Prostate gland (tissue), 2 donors: Measurements from ENCODE around the gene ARL8B. TPM values are rescaled to one million over a fixed set of nuclear protein-coding genes. Genes with fewer than 3 reads are reported as not detected.
"Not testable (repeated sequence)": the region's sequence is repeated elsewhere in the genome, so short reads cannot be mapped to it uniquely, and the experiment has no call there.

Experiments
- DNase-seq: peaks from one replicate; pipeline ENCODE4 v3.0.0-alpha.2; 2019; ENCODE audit warnings: low spot score
- H3K27ac ChIP-seq, 2 donors: fragments of 200-600 bp; sonication (generic); 2 replicates each; pipeline ENCODE4 v1.5.1; 2017 to 2019
- H3K27me3 ChIP-seq: fragments of 200-600 bp; sonication (generic); replicated peaks from 2 replicates; pipeline ENCODE4 v1.5.1; 2019; ENCODE audit not compliant: insufficient read depth
- H3K36me3 ChIP-seq, 2 donors: fragments of 200-600 bp; sonication (generic); 1 replicate in 1 of 2; 2 replicates in 1 of 2; pipeline versions ENCODE4 v1.5.1 to v1.8.1; 2017 to 2019
- H3K4me1 ChIP-seq: fragments of 200-600 bp; sonication (generic); replicated peaks from 2 replicates; pipeline ENCODE4 v1.5.1; 2019
- H3K4me3 ChIP-seq, 2 donors: fragments of 200-600 bp; sonication (generic); 2 replicates each; pipeline ENCODE4 v1.5.1; 2017 to 2019
- H3K9me3 ChIP-seq: fragments of 200-600 bp; sonication (generic); 2 replicates; pipeline ENCODE4 v1.5.1; 2017
- POLR2A ChIP-seq: fragments of 450-650 bp; IDR thresholded peaks from one replicate; pipeline ENCODE4 v1.6.1; 2016; ENCODE audit warnings: antibody characterized with exemption, mild to moderate bottlenecking
- POLR2AphosphoS5 ChIP-seq: sonication (generic); formaldehyde crosslinking; IDR thresholded peaks from one replicate; pipeline ENCODE4 v1.6.1; 2017; ENCODE audit warnings: antibody characterized with exemption
- WGBS: methylation state at CpG from one replicate; pipeline ENCODE4 v1.1.5; 2018; 5-methylcytosine and 5-hydroxymethylcytosine counted together
- intact Hi-C: fragments of 100-400 bp; cut with DNase I; formaldehyde crosslinking; loops from one replicate; pipeline ENCODE4 v1.14.2; 2022
- total RNA-seq, 2 donors: library from RNA; depleted of rRNA; stranded (reverse); fragments of >200 nt; gene quantifications; one replicate each; pipeline ENCODE4 v1.1.0, GENCODE V29; 2016
- TF ChIP-seq, protein P1 (sequence below), 4 experiments: fragments of 200-600 bp in 2 of 4; fragments of 450-650 bp in 2 of 4; sonication (generic) in 2 of 4; IDR thresholded peaks; 1 replicate in 3 of 4; 2 replicates in 1 of 4; pipeline ENCODE4 v1.5.1; 2016 to 2019; ENCODE audit warnings: antibody characterized with exemption in 4 of 4, mild to moderate bottlenecking in 2 of 4, moderate library complexity in 2 of 4

ARL8B gene
- total RNA-seq, 2 donors from 2014 or later, result 42.9 to 43.1 TPM

DNA sequence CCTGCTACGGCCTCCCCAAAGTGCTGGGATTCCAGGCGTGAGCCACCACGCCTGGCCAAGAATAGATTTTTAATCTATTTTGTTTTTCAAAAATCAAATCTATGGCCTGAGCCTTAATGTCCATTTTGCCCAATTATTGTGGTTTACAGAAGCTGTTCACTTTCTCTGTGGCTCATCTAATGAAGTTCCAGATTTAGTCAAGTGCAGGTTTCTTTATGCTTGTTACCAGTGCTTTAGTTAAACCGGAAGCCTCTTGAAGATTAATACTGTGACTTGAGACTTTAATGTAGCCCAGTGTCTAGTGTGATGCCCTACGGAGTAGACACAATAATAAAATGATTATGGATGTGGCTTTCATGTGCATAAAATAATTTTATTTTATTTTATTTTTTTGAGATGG lies 48.9 kb downstream of the ARL8B start:
- H3K4me3 ChIP-seq, result no peak overlapping the region
- DNase-seq, result no peak
- intact Hi-C loops, result no loop called here
- H3K27me3 ChIP-seq, result no peaks in the 10 kb centered on the region
- WGBS, result 87% methylated on average over 5 of the region's 5 CpGs
- TF ChIP-seq, protein P1, sequence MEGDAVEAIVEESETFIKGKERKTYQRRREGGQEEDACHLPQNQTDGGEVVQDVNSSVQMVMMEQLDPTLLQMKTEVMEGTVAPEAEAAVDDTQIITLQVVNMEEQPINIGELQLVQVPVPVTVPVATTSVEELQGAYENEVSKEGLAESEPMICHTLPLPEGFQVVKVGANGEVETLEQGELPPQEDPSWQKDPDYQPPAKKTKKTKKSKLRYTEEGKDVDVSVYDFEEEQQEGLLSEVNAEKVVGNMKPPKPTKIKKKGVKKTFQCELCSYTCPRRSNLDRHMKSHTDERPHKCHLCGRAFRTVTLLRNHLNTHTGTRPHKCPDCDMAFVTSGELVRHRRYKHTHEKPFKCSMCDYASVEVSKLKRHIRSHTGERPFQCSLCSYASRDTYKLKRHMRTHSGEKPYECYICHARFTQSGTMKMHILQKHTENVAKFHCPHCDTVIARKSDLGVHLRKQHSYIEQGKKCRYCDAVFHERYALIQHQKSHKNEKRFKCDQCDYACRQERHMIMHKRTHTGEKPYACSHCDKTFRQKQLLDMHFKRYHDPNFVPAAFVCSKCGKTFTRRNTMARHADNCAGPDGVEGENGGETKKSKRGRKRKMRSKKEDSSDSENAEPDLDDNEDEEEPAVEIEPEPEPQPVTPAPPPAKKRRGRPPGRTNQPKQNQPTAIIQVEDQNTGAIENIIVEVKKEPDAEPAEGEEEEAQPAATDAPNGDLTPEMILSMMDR (IDR thresholded peaks at IDR 0.05), result no peak
- TF ChIP-seq POLR2AphosphoS5 (no peak), POLR2A (no peak)
- no peak overlapping the region for H3K27ac ChIP-seq
- no peaks in the 10 kb centered on the region for H3K4me1 ChIP-seq
- H3K9me3 ChIP-seq, result no peaks in the 10 kb centered on the region
- H3K36me3 ChIP-seq, result peaks cover 0 to 2% of the 10 kb centered on the region in 2 donors

DNA sequence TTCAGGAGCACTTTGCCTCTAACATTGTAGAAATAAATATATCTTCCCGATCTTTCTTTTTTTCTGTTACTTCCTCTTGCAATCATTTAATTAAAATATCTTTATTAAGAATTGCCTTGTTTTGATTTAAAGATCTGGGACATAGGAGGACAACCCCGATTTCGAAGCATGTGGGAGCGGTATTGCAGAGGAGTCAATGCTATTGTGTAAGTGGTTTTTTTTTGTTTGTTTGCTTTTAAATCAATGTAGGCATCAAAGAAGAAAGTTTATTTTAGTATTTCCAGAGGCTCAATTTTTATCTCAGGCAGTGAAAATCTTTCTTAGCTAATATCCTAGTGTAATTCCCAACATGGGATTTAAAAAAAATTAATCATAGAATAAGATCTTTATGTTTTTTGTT lies 49.9 kb downstream of the ARL8B start:
- Histone ChIP-seq H3K27me3 (no peaks in the 10 kb centered on the region), H3K9me3 (no peaks in the 10 kb centered on the region), H3K27ac (no peak overlapping the region), H3K36me3 (peaks cover 0 to 2% of the 10 kb centered on the region in 2 donors), H3K4me3 (no peak overlapping the region), H3K4me1 (no peaks in the 10 kb centered on the region)
- intact Hi-C loops, result no loop called here
- TF ChIP-seq, protein P1 (IDR thresholded peaks at IDR 0.05), result no peak
- TF ChIP-seq POLR2AphosphoS5 (no peak), POLR2A (no peak)
- 98% methylated on average over 4 of the region's 4 CpGs for WGBS
- DNase-seq, result no peak

DNA sequence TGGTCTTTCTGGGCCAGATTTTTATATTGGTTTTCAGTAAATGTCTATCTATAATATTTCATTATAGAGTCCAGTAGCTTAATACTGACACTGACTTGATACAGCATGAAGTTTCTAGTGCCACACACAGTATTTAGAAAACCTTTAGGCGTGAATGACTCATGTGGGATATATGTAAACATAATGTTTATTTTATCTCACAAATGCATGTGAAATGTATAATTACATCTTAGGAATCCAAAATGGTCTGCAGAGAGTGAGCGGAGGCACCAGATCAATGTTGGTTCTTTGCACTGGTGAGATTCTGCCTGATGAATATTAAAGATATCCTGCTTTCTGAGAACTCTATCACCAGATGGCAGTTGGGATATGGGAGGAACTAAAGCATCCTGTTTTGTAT lies 56.9 kb downstream of the ARL8B start:
- H3K27ac ChIP-seq, H3K27me3 ChIP-seq, H3K36me3 ChIP-seq, intact Hi-C loops, H3K4me1 ChIP-seq, DNase-seq, H3K9me3 ChIP-seq, H3K4me3 ChIP-seq: not testable (repeated sequence)
- WGBS, result 92% methylated on average over 2 of the region's 2 CpGs

DNA sequence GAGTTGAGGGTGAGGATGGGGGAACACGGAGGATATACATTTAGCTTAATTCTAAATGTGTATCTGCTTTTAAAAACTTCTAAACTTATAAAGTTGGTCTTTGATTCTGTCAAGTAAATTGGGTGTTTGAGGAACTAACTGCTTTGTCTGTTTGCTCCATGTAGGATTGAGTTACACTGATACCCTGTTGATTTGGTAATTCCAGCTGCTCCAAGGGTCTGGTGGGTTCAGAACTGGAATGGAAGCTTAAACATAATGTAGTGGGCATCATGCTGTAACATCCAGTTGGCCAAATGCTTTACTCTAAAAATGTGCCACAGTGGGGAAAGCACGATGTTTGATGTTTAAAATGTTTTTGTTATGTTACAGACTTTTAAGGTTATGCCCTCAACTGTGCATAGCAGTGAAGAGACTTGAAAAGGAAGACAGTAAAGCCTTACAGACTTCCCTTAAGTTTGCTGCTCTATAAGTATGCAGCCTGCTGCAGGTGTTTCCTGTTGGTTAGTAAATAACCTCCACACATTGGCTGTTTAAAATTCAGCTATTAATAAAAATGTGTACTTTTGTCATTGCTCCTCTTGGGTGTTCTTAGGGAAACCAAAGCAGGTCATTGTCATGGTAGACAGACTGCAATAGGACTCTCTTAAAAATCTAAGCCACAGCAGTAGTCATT lies 59.5 kb downstream of the ARL8B start:
- Histone ChIP-seq H3K4me1 (no peaks in the 10 kb centered on the region), H3K27ac (no peak overlapping the region), H3K4me3 (no peak overlapping the region), H3K27me3 (no peaks in the 10 kb centered on the region), H3K36me3 (no peaks in the 10 kb centered on the region), H3K9me3 (no peaks in the 10 kb centered on the region)
- intact Hi-C loops, result no loop called here
- TF ChIP-seq, protein P1 (IDR thresholded peaks at IDR 0.05), result no peak
- no peak for TF ChIP-seq POLR2A
- TF ChIP-seq POLR2AphosphoS5, result no peak
- no peak for DNase-seq
- WGBS, result 87% methylated on average over 2 of the region's 2 CpGs

DNA sequence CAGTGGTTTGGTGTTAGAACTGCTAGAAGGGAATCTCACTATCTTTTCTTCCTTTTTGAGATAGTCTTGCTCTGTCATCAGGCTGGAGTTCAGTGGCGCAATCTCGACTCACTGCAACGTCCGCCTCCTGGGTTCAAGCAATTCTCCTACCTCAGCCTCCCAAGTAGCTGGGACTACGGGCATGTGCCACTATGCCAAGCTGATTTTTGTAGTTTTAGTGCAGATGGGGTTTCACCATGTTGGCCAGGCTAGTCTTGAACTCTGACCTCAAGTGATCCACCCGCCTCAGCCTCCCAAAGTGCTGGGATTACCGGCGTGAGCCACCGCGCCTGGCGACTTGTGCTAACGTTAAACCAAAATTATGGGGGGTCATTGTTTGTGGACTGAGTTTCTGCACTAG lies 61.6 kb downstream of the ARL8B start:
- 97% methylated on average over 12 of the region's 12 CpGs for WGBS
- H3K9me3 ChIP-seq, intact Hi-C loops: not testable (repeated sequence)

DNA sequence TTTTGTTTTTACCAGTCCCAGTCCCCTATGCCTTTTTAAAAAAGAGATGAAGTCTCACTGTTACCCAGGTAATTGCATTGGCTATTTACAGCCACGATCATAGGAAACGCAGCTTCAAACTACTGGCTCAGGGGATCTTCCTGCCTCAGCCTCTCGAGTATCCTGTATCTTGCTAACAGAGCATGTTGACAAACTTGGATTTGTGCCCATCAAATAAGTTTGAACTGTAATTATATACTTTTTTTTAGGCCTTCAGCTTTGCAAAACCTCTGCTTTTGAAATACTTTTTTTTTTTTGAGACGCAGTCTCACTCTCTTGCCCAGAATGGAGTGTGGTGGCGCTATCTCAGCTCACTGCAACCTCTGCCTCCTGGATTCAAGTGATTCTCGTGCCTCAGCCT lies 62.4 kb downstream of the ARL8B start:
- 61% methylated on average over 6 of the region's 6 CpGs for WGBS
- Histone ChIP-seq H3K27ac (no peak overlapping the region), H3K4me1 (no peaks in the 10 kb centered on the region), H3K36me3 (no peaks in the 10 kb centered on the region), H3K27me3 (no peaks in the 10 kb centered on the region), H3K9me3 (no peaks in the 10 kb centered on the region), H3K4me3 (no peak overlapping the region)
- TF ChIP-seq POLR2A (no peak), POLR2AphosphoS5 (no peak)
- TF ChIP-seq, protein P1 (IDR thresholded peaks at IDR 0.05), result no peak
- intact Hi-C loops, result no loop called here
- DNase-seq, result no peak

More for the DNA sequence above, 61.6 kb downstream of the ARL8B start:
- H3K27me3 ChIP-seq, DNase-seq, H3K4me1 ChIP-seq, H3K4me3 ChIP-seq, H3K36me3 ChIP-seq, H3K27ac ChIP-seq: not testable (repeated sequence)
